ENCODE results near the gene SEMA4C. TPM values are rescaled to one million over a fixed set of nuclear protein-coding genes. Genes with fewer than 3 reads are reported as not detected.

The SEMA4C gene
- total RNA-seq, 2 donors from 2014 or later = 82.5 to 92.1 TPM

DNA sequence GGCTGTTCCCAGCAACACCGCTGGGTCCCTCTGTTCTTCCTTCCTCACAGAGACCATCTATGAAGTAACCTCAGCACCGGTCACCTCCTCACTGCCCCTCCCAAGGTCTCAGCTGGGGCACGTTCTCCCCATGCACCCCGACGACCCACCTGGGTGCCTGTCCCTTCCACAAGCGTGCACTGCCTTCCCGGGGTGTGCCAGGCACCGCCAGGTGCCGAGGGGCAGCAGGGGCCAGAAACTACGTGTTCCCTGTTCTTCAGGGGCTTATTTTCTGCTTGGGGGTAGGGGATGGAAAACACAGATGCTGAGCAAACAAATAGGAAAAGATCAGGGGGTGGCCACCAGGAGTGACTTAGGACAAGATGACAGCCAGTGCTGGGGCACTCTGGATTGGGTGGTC, 30.4 kb upstream of the SEMA4C start:
- Mint-ChIP-seq H3K27me3 (ENCODE audit: insufficient read depth) (no peaks in the 10 kb centered on the region), H3K9me3 (no peaks in the 10 kb centered on the region), H3K27ac (no peak overlapping the region), H3K36me3 (ENCODE audit: low read depth) (no peaks in the 10 kb centered on the region), H3K4me1 (peaks cover 15% of the 10 kb centered on the region), H3K4me3 (no peak overlapping the region)
- Histone ChIP-seq H3K27me3 (ENCODE audit: control insufficient read depth, insufficient read depth, low read length, poor library complexity, severe bottlenecking) (no peaks in the 10 kb centered on the region), H3K9ac (ENCODE audit: extremely low read depth, low read length, poor library complexity, severe bottlenecking) (no peak overlapping the region), H3K27ac (ENCODE audit: low read depth, low read length) (no peak overlapping the region), H3K4me1 (ENCODE audit: control insufficient read depth, insufficient read depth, low read length) (no peaks in the 10 kb centered on the region), H3K4me3 (ENCODE audit: low read length) (no peak overlapping the region), H3K9me3 (ENCODE audit: control insufficient read depth, low read length) (no peaks in the 10 kb centered on the region), H3K36me3 (ENCODE audit: control insufficient read depth, insufficient read depth, low read length) (no peaks in the 10 kb centered on the region)
- WGBS, 2 experiments (ENCODE audit: insufficient coverage in 1 of 2, insufficient read length in 1 of 2) = 89 to 100% methylated on average over 1 to 10 of the region's 10 CpGs
- no peak for DNase-seq
- no peak for TF ChIP-seq CTCF (conservative IDR thresholded peaks at IDR 0.05)

DNA sequence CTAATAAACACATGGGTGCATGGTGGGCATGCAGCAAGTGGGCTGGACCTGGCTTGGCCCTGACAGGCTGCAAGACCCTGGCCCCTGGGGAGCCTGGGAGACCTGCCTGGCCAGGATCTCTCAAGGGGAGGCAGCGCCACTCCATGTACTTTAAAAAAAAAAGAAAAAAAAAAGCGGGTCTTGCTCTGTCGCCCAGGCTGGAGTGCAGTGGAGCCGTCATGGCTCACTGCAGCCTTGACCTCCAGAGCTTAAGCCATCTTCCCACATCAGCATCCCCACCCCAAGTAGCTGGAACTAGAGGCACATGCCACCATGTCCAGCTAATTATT, 29.5 kb upstream of the SEMA4C start:
- no peaks in the 10 kb centered on the region for H3K36me3 Mint-ChIP-seq (ENCODE audit: low read depth)
- no peak overlapping the region for H3K4me3 ChIP-seq (ENCODE audit: low read length)
- WGBS, 2 experiments (ENCODE audit: insufficient coverage in 1 of 2, insufficient read length in 1 of 2) = 90 to 94% methylated on average over 3 to 4 of the region's 4 CpGs
- H3K9me3 ChIP-seq (ENCODE audit: control insufficient read depth, low read length) = no peaks in the 10 kb centered on the region
- DNase-seq = no peak
- H3K27me3 ChIP-seq (ENCODE audit: control insufficient read depth, insufficient read depth, low read length, poor library complexity, severe bottlenecking) = no peaks in the 10 kb centered on the region
- H3K27ac ChIP-seq (ENCODE audit: low read depth, low read length) = no peak overlapping the region
- no peak overlapping the region for H3K4me3 Mint-ChIP-seq
- H3K27me3 Mint-ChIP-seq (ENCODE audit: insufficient read depth) = no peaks in the 10 kb centered on the region
- H3K27ac Mint-ChIP-seq = no peak overlapping the region
- no peak overlapping the region for H3K9ac ChIP-seq (ENCODE audit: extremely low read depth, low read length, poor library complexity, severe bottlenecking)
- no peaks in the 10 kb centered on the region for H3K4me1 ChIP-seq (ENCODE audit: control insufficient read depth, insufficient read depth, low read length)
- no peak for TF ChIP-seq CTCF (conservative IDR thresholded peaks at IDR 0.05)
- H3K9me3 Mint-ChIP-seq = no peaks in the 10 kb centered on the region
- no peaks in the 10 kb centered on the region for H3K36me3 ChIP-seq (ENCODE audit: control insufficient read depth, insufficient read depth, low read length)
- H3K4me1 Mint-ChIP-seq = peaks cover 19% of the 10 kb centered on the region

GRCh38 chr2:96898641-96899412, 28.9 kb upstream of the SEMA4C start:
- Histone ChIP-seq H3K9me3 (ENCODE audit: control insufficient read depth, low read length) (no peaks in the 10 kb centered on the region), H3K27me3 (ENCODE audit: control insufficient read depth, insufficient read depth, low read length, poor library complexity, severe bottlenecking) (no peaks in the 10 kb centered on the region), H3K4me1 (ENCODE audit: control insufficient read depth, insufficient read depth, low read length) (no peaks in the 10 kb centered on the region), H3K9ac (ENCODE audit: extremely low read depth, low read length, poor library complexity, severe bottlenecking) (no peak overlapping the region), H3K27ac (ENCODE audit: low read depth, low read length) (no peak overlapping the region), H3K4me3 (ENCODE audit: low read length) (no peak overlapping the region), H3K36me3 (ENCODE audit: control insufficient read depth, insufficient read depth, low read length) (no peaks in the 10 kb centered on the region)
- Mint-ChIP-seq H3K4me1 (peaks cover 19% of the 10 kb centered on the region), H3K27ac (no peak overlapping the region), H3K36me3 (ENCODE audit: low read depth) (no peaks in the 10 kb centered on the region), H3K27me3 (ENCODE audit: insufficient read depth) (no peaks in the 10 kb centered on the region), H3K4me3 (no peak overlapping the region), H3K9me3 (no peaks in the 10 kb centered on the region)
- 84 to 85% methylated on average over 7 to 11 of the region's 11 CpGs for WGBS, 2 experiments (ENCODE audit: insufficient coverage in 1 of 2, insufficient read length in 1 of 2)
- DNase-seq = no peak
- no peak for TF ChIP-seq CTCF (conservative IDR thresholded peaks at IDR 0.05)
